Endothelial cell of umbilical vein (primary cell): ENCODE data around the gene MPP3.

Experiments used
- CTCF ChIP-seq, 2 donors: IDR thresholded peaks; 1 replicate in 1 of 2; 2 replicates in 1 of 2; pipeline ENCODE4 v1.5.1; 2011; ENCODE audit warnings: low read length in 2 of 2, mild to moderate bottlenecking in 2 of 2, moderate library complexity in 2 of 2, control low read depth in 1 of 2, inconsistent platforms in 1 of 2, low read depth in 1 of 2; ENCODE audit not compliant: insufficient read depth in 1 of 2; ENCODE audit errors: extremely low read depth in 1 of 2
- EZH2 ChIP-seq: IDR thresholded peaks from 2 replicates; pipeline ENCODE4 v1.6.1; 2012; ENCODE audit warnings: borderline replicate concordance, low read depth, mild to moderate bottlenecking, moderate library complexity, low read length, inconsistent platforms; ENCODE audit not compliant: severe bottlenecking
- JUN ChIP-seq: IDR thresholded peaks from 2 replicates; pipeline ENCODE4 v1.6.1; 2011; ENCODE audit warnings: borderline replicate concordance, low read depth; ENCODE audit not compliant: insufficient read length, insufficient read depth
- POLR2AphosphoS5 ChIP-seq: IDR thresholded peaks from 2 replicates; pipeline ENCODE4 v1.6.1; 2012; ENCODE audit warnings: low read depth, mild to moderate bottlenecking, control low read depth, low read length, moderate library complexity; ENCODE audit not compliant: insufficient read depth
- TF ChIP-seq, protein P1 (sequence below): IDR thresholded peaks from 2 replicates; pipeline ENCODE4 v1.6.1; 2011; ENCODE audit not compliant: insufficient read depth, insufficient read length

DNA sequence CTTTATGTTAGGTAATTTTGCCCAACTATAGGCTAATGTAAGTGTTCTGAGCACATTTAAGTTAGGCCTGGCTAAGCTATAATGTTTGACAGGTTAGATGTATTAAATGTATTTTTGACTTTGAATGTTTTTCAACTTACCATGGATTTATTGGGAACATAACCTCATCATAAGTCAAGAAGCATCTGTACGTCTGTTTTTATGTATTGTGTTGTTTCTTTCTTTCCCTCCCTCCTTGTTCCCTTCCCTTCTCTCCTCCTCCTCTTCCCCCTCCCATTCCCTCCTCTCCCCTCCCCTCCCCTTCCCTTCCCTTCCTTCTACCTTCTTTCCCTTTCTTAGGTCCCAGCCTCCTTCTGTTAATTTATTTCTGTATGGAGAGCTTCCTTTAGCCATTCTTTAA lies 43.5 kb downstream of the MPP3 start:
- TF ChIP-seq CTCF (IDR thresholded peaks at IDR 0.05; ENCODE audit: extremely low read depth in 1 of 2, insufficient read depth in 1 of 2, low read depth in 1 of 2, low read length in 2 of 2) (no peak), POLR2AphosphoS5 (no peak), EZH2 (no peak), JUN (no peak)
- TF ChIP-seq, protein P1, sequence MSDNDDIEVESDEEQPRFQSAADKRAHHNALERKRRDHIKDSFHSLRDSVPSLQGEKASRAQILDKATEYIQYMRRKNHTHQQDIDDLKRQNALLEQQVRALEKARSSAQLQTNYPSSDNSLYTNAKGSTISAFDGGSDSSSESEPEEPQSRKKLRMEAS = no peak
